SK-N-MC (cell line): Measurements from ENCODE around the gene ABCG4.
"Not testable (repeated sequence)": the region's sequence is repeated elsewhere in the genome, so short reads cannot be mapped to it uniquely, and the experiment has no call there.

ENCODE experiments used
- DNase-seq: peaks from one replicate; pipeline ENCODE4 v3.0.0-alpha.2; 2011; ENCODE audit warnings: low read depth, low spot score
- H3K27ac ChIP-seq: fragments of 200-600 bp; sonication (generic); 2 replicates; pipeline ENCODE4 v1.5.1; 2016; ENCODE audit warnings: mixed run types
- H3K36me3 ChIP-seq: fragments of 200-600 bp; sonication (generic); 2 replicates; pipeline ENCODE4 v1.6.1; 2017; ENCODE audit warnings: antibody characterized with exemption, low read length, mixed read lengths; ENCODE audit not compliant: insufficient read depth
- H3K4me3 ChIP-seq: fragments of 200-600 bp; sonication (generic); 2 replicates; pipeline ENCODE4 v1.5.1; 2016
- H3K9ac ChIP-seq: fragments of 200-600 bp; sonication (generic); 2 replicates; pipeline ENCODE4 v1.8.0; 2017; ENCODE audit warnings: mixed run types, mixed read lengths; ENCODE audit not compliant: insufficient read length
- H3K9me3 ChIP-seq: fragments of 200-600 bp; sonication (generic); 2 replicates; pipeline ENCODE4 v1.6.1; 2017; ENCODE audit warnings: low read depth, mild to moderate bottlenecking, antibody characterized with exemption, low read length, moderate library complexity, mixed read lengths
- EZH2 ChIP-seq: fragments of 200-600 bp; sonication (generic); IDR thresholded peaks from one replicate; pipeline ENCODE4 v1.6.1; 2017; ENCODE audit warnings: antibody characterized with exemption
- FOXP2 ChIP-seq: optimal IDR thresholded peaks from 2 replicates; pipeline ENCODE3; 2011; ENCODE audit warnings: mild to moderate bottlenecking, moderate library complexity; ENCODE audit not compliant: insufficient read depth; ENCODE audit errors: extremely low read length, control extremely low read depth
- POLR2AphosphoS5 ChIP-seq: IDR thresholded peaks from 2 replicates; pipeline ENCODE4 v1.6.1; 2012; ENCODE audit warnings: mild to moderate bottlenecking, low read depth, low read length, borderline replicate concordance

ABCG4 gene

DNA sequence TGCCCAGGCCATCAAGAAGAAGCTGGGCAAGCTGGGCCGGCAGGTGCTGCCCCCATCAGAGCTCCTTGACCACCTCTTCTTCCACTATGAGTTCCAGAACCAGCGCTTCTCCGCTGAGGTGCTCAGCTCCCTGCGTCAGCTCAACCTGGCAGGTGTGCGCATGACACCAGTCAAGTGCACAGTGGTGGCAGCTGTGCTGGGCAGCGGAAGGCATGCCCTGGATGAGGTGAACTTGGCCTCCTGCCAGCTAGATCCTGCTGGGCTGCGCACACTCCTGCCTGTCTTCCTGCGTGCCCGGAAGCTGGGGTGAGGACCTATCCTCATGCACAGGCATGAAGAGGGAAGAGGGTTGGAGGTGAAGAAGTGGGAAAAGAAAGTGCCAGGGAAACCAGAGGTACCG, 31.1 kb downstream of the ABCG4 start:
- Histone ChIP-seq H3K27ac (no peak overlapping the region), H3K9ac (no peak overlapping the region), H3K36me3 (no peaks in the 10 kb centered on the region), H3K4me3 (no peak overlapping the region), H3K9me3 (no peaks in the 10 kb centered on the region)
- no peak for DNase-seq
- TF ChIP-seq FOXP2 = no peak
- no peak for TF ChIP-seq POLR2AphosphoS5
- TF ChIP-seq EZH2 = no peak

DNA sequence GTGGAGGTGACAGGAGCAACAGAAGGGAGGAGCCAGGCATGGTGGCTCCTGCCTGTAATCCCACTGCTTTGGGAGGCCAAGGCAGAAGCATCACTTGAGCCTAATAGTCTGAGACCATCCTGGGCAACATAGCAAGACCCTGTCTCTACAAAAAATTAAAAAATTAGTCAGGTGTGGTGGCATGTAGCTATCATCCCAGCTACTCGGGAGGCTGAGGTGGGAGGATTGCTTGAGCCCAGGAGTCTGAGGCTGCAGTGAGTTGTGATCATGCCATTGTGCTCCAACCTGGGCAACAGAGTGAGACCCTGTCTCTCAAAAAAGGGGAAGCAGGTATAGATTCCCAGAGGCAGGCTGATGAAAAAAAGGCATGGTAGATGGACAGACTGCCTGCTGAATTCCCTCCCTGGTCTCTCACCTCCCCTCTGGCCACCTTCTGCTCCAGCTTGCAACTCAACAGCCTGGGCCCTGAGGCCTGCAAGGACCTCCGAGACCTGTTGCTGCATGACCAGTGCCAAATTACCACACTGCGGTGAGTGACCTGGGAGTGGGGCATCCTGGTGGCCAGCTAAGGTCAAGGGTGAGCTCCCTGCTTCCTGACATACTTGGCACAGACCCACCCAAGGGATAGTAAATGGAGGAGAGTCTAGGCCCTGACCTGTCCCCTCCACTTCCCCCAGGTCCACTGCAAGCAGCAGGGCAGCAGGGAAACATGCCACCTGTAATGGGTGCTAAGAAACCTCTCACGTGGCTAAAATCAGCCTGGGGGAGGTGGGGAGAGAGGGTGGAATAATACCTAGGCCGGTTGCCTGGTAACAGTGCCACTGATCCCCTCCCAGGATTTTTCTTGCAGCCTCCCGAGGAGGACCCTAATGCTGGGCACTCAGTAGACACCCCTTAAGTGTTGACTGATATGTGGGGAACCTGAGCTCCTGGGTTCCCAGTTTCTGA, 32.2 kb downstream of the ABCG4 start:
- H3K36me3 ChIP-seq = no peaks in the 10 kb centered on the region
- no peak overlapping the region for H3K9ac ChIP-seq
- no peak for DNase-seq
- H3K27ac ChIP-seq = no peak overlapping the region
- H3K4me3 ChIP-seq = no peak overlapping the region
- H3K9me3 ChIP-seq = no peaks in the 10 kb centered on the region
- TF ChIP-seq EZH2 (no peak), FOXP2 (no peak), POLR2AphosphoS5 (no peak)

DNA sequence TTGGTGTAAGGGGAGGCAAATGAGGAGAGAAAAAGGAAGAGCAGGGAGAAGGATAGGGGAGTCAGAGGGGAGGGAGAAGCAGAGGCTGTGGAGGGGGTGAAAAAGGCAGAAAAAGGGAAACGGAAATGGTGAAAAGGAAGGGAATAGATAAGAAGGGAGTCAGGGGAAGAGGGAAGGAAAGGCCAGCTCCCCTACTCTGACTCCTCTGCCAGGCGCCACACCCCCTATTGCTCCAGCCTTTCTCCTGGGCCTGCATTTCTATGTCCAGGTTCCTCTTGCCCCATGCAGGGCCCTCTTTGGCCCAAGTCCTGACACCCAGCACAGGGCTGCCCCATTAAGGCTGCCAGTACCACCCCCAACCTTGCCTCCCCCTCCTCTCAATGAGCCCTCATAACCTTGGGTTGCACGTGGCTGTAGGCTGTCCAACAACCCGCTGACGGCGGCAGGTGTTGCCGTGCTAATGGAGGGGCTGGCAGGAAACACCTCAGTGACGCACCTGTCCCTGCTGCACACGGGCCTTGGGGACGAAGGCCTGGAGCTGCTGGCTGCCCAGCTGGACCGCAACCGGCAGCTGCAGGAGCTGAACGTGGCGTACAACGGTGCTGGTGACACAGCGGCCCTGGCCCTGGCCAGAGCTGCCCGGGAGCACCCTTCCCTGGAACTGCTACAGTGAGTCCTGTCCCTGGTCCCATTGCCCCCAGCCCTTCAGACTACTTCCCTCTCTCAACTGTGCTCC, 33.0 kb downstream of the ABCG4 start:
- H3K27ac ChIP-seq = no peak overlapping the region
- DNase-seq = no peak
- no peaks in the 10 kb centered on the region for H3K9me3 ChIP-seq
- H3K4me3 ChIP-seq = no peak overlapping the region
- H3K9ac ChIP-seq = no peak overlapping the region
- no peak for TF ChIP-seq POLR2AphosphoS5
- TF ChIP-seq EZH2 = no peak
- no peak for TF ChIP-seq FOXP2
- no peaks in the 10 kb centered on the region for H3K36me3 ChIP-seq

DNA sequence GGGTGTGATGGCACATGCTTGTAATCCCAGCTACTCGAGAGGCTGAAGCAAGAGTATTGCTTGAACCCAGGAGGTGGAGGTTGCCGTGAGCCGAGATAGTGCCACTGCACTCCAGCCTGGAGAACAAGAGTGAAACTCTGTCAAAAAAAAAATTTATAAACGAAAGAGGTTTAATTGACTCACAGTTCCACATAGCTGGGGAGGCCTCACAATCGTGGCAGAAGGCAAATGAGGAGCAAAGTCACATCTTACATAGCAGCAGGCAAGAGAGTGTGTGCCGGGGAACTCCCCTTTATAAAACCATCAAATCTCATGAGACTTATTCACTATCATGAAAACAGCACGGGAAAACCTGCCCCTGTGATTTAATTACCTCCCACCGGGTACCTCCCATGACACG, 35.5 kb downstream of the ABCG4 start:
- DNase-seq, H3K4me3 ChIP-seq, H3K36me3 ChIP-seq, H3K9me3 ChIP-seq, H3K27ac ChIP-seq, H3K9ac ChIP-seq: not testable (repeated sequence)

DNA sequence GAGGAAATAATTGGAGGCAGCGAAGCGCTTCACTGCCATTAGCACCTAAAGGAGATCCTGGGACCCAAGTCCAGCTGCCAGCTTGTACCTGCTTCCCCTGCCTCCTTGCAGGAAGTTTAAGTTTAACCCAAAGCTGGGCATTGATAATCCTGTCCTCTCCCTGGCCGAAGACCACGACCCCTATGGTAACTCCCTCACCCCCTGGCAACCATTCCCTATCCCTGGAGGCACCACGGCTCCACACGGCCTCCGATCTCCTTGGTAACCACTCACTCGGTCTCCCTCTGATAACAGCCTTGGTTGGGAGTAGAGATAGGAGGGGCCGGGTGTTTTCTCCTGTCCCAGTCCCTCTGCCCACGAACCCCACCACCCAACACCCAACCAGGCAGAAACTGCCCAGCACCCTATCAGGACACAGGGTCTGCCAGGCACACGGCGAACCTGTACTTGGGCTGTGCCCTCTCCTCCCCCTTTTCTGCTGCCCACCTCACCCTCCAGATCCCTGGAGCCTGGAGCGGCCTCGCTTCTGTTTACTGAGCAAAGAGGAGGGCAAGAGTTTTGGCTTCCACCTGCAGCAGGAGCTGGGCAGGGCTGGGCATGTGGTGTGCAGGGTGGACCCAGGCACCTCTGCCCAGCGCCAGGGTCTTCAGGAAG, 37.3 kb downstream of the ABCG4 start:
- Histone ChIP-seq H3K9ac (no peak overlapping the region), H3K36me3 (no peaks in the 10 kb centered on the region), H3K4me3 (no peak overlapping the region), H3K27ac (no peak overlapping the region), H3K9me3 (no peaks in the 10 kb centered on the region)
- TF ChIP-seq POLR2AphosphoS5 = no peak
- no peak for TF ChIP-seq FOXP2
- TF ChIP-seq EZH2 = no peak
- no peak for DNase-seq

DNA sequence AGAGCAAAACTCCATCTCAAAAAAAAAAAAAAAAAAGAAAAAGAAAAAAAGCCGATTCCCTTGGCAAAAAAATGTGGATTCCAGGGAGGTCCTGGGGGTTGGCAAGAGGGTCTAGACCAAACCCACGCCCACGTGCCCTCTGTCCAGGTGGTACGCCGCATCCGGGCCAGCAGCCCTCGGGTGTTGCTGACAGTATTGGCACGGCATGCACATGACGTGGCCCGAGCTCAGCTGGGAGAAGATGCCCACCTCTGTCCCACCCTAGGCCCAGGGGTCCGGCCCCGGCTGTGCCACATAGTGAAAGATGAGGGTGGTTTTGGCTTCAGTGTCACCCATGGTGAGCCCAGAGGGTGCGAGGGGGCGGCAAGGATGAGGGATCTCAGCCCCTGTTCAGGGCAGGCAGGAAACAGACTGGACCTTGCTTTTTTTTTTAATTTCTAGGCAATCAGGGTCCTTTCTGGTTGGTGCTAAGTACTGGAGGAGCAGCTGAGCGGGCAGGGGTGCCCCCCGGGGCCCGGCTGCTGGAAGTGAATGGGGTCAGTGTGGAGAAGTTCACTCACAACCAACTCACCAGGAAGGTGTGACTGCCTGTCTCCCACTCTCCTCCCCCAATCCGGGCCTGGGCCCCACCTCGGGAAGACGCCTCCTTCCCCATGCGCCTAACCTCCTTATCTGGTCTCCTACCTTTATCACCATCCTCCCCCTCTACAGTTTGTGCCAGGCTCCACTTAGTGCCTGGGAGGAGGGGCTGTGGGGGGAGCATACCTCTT, 38.5 kb downstream of the ABCG4 start:
- TF ChIP-seq EZH2 = no peak
- TF ChIP-seq POLR2AphosphoS5 = no peak
- TF ChIP-seq FOXP2 = no peak
- H3K4me3 ChIP-seq = no peak overlapping the region
- no peak overlapping the region for H3K9ac ChIP-seq
- H3K9me3 ChIP-seq = no peaks in the 10 kb centered on the region
- H3K36me3 ChIP-seq = no peaks in the 10 kb centered on the region
- H3K27ac ChIP-seq = no peak overlapping the region
- no peak for DNase-seq

DNA sequence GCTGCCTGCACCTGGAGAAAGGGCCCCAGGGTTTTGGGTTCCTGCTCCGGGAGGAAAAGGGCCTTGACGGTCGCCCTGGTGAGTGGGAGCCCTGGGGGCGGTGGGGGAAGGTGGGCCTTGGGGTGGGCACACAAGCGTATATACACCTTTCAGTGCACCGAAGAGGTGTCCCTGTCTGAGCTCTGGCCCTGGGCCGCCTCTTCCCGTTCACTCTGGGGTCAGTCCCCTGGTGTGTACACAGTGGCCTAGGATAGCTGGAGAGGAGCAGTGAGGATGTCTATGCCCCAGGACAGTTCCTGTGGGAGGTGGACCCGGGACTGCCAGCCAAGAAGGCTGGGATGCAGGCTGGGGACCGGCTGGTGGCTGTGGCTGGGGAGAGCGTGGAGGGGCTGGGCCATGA, 39.2 kb downstream of the ABCG4 start:
- H3K4me3 ChIP-seq = no peak overlapping the region
- TF ChIP-seq FOXP2 (no peak), POLR2AphosphoS5 (no peak), EZH2 (no peak)
- no peaks in the 10 kb centered on the region for H3K9me3 ChIP-seq
- H3K27ac ChIP-seq = no peak overlapping the region
- no peaks in the 10 kb centered on the region for H3K36me3 ChIP-seq
- DNase-seq = no peak
- H3K9ac ChIP-seq = no peak overlapping the region

DNA sequence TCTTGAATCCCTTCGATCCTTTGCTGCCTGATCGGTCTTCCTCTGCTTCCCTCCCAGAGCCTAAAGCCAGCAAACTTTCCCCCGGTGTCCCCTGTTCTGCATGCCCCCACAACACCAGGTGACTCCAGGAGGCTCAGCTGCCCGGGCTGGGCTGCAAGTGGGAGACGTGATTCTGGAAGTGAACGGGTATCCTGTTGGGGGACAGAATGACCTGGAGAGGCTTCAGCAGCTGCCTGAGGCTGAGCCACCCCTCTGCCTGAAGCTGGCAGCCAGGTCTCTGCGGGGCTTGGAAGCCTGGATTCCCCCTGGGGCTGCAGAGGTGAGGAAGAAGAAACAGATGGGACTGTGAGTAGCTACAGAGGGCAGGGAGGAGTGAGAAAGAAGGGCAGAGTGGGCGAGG, 40.0 kb downstream of the ABCG4 start:
- Histone ChIP-seq H3K4me3 (no peak overlapping the region), H3K9ac (no peak overlapping the region), H3K36me3 (no peaks in the 10 kb centered on the region), H3K9me3 (no peaks in the 10 kb centered on the region), H3K27ac (no peak overlapping the region)
- no peak for DNase-seq
- no peak for TF ChIP-seq FOXP2

DNA sequence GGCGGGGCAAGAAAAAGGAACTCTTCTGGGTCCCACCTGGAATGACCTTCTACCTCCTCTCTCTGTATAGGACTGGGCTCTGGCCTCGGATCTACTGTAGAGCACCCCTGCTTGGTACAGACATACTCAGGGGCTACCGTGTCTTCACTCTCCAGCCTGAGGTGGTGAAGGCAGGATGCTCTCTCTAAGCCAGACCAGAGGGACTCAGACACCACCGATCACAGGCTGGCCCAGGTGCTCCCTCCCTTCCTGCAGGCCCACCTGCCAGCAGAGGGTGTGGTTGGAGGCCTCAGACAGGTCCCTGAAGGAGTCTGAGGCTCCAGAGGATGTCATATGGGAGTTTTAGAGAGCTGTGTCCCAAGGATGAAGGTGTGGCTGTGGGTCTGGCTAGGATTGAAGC, 40.5 kb downstream of the ABCG4 start:
- H3K27ac ChIP-seq = no peak overlapping the region
- no peak for DNase-seq
- TF ChIP-seq EZH2 (no peak), POLR2AphosphoS5 (no peak), FOXP2 (no peak)
- no peaks in the 10 kb centered on the region for H3K9me3 ChIP-seq
- H3K36me3 ChIP-seq = no peaks in the 10 kb centered on the region
- H3K9ac ChIP-seq = no peak overlapping the region
- no peak overlapping the region for H3K4me3 ChIP-seq
